Ovary (tissue), 10 donors: Measurements from ENCODE around the gene EIF6. TPM values are rescaled to one million over a fixed set of nuclear protein-coding genes. Genes with fewer than 3 reads are reported as not detected.

ENCODE experiments used
- DNase-seq, 5 donors: peaks; one replicate each; pipeline ENCODE4 v3.0.0-alpha.2; 2019 to 2020
- H3K27ac ChIP-seq, 2 donors: fragments of 200-600 bp; one replicate each; pipeline versions ENCODE4 v1.5.1 to v1.8.0; 2019 to 2022
- H3K27me3 ChIP-seq: fragments of 200-600 bp; one replicate; pipeline ENCODE4 v1.8.0; 2022
- H3K36me3 ChIP-seq: fragments of 200-600 bp; sonication (generic); one replicate; pipeline ENCODE4 v1.5.1; 2019
- H3K4me1 ChIP-seq: one replicate; pipeline ENCODE4 v1.8.1; 2013; ENCODE audit warnings: mild to moderate bottlenecking, moderate library complexity; ENCODE audit not compliant: insufficient read depth
- H3K4me3 ChIP-seq: fragments of 200-600 bp; sonication (generic); one replicate; pipeline ENCODE4 v1.5.1; 2017
- H3K9me3 ChIP-seq, 2 donors: fragments of 200-600 bp in 1 of 2; sonication (generic) in 1 of 2; one replicate each; pipeline versions ENCODE4 v1.5.1 to v1.8.1; 2013 to 2019; ENCODE audit warnings: mild to moderate bottlenecking in 1 of 2, moderate library complexity in 1 of 2
- EP300 ChIP-seq: sonication (generic); formaldehyde crosslinking; IDR thresholded peaks from one replicate; pipeline ENCODE4 v1.6.1; 2017; ENCODE audit warnings: antibody characterized with exemption
- POLR2A ChIP-seq: fragments of 450-650 bp; IDR thresholded peaks from one replicate; pipeline ENCODE4 v1.6.1; 2017; ENCODE audit warnings: antibody characterized with exemption, mild to moderate bottlenecking, moderate library complexity
- WGBS, 3 donors: extraction: QIAGEN DNeasy Blood & Tissue Kit in 1 of 3; methylation state at CpG; one replicate each; pipeline versions ENCODE4 v1.1.5 to v1.1.7; 2013 to 2017; 5-methylcytosine and 5-hydroxymethylcytosine counted together
- intact Hi-C, 4 donors: fragments of 100-400 bp; cut with DNase I; formaldehyde crosslinking; loops; one replicate each; pipeline versions ENCODE4 v1.11.0 to v1.15.1; 2022 to 2023
- long read RNA-seq, 3 donors: library from polyadenylated mRNA in 2 of 3; unstranded in 2 of 3; transcript quantifications; one replicate each; pipeline ENCODE4 v2.0.0 and lab custom pipeline, GENCODE V29; 2021 to 2026
- polyA plus RNA-seq, 2 donors: library from polyadenylated mRNA; stranded (reverse); fragments of 200-250 nt in 1 of 2; fragments of 350-450 nt in 1 of 2; fragmentation: Illumina TruSeq in 1 of 2; extraction: RNeasy Lipid Tissue Mini Kit (QIAGEN cat#74804) in 1 of 2; gene quantifications; one replicate each; pipeline ENCODE4 v1.2.3, GENCODE V29; 2013 to 2014
- total RNA-seq, 7 donors: library from RNA; depleted of rRNA in 2 of 7; stranded (reverse); fragments of >200 nt in 2 of 7; fragmentation: NEBNext Ultra II Directional in 3 of 7; extraction: Animal tissue kit (Norgen Biotek cat#: 25700) in 3 of 7; gene quantifications; one replicate each; pipeline versions ENCODE4 v1.1.0 to v1.2.4, GENCODE V29; 2016 to 2023
- TF ChIP-seq, protein P1 (sequence below), 3 donors: fragments of 450-650 bp in 2 of 3; fragments of 200-600 bp in 1 of 3; IDR thresholded peaks; one replicate each; pipeline versions ENCODE4 v1.5.1 to v1.8.0; 2016 to 2022; ENCODE audit warnings: antibody characterized with exemption in 3 of 3, mild to moderate bottlenecking in 1 of 3
- donor health status: DM: no; HTN: no; CAD: no; lungs with moderate emphysema.
- donor health status: DM: no; HTN: no; CAD: no.
- donor health status: Bipolar disorder and iron deficiency.
- donor health status: DM: yes; HTN: yes; CAD: no.
- donor health status: DM: no; HTN: no; CAD: no.
- donor health status: DM: yes; HTN: yes; CAD: no.

The EIF6 gene
- total RNA-seq (10 to 100 TPM; 36.6 to 93.1 (median 69.8) TPM), polyA plus RNA-seq (10 to 100 TPM; 43.3 to 88.4 TPM)
- long read RNA-seq, donor 1, transcript EIF6-203 (7 exons, 1,289 nt): major isoform, 125 of 158 reads
- long read RNA-seq, donor 1, transcript EIF6-201 (6 exons, 1,252 nt): minor isoform, 12 of 158 reads
- long read RNA-seq, donor 1, partial matches to known transcripts: 11 of 158 reads
- long read RNA-seq, donor 1, other reads (novel, unspliced or antisense): 3 of 158 reads
- long read RNA-seq, donor 2, transcript EIF6-203 (7 exons, 1,289 nt): major isoform, 45 of 109 reads
- long read RNA-seq, donor 2, transcript EIF6-201 (6 exons, 1,252 nt): minor isoform, 11 of 109 reads
- long read RNA-seq, donor 2, partial matches to known transcripts: 52 of 109 reads
- long read RNA-seq, donor 2, other reads (novel, unspliced or antisense): 0 of 109 reads
- long read RNA-seq, donor 3, transcript EIF6-203 (7 exons, 1,289 nt): major isoform, 43 of 65 reads
- long read RNA-seq, donor 3, transcript EIF6-201 (6 exons, 1,252 nt): minor isoform, 9 of 65 reads
- long read RNA-seq, donor 3, partial matches to known transcripts: 6 of 65 reads
- long read RNA-seq, donor 3, other reads (novel, unspliced or antisense): 2 of 65 reads

DNA sequence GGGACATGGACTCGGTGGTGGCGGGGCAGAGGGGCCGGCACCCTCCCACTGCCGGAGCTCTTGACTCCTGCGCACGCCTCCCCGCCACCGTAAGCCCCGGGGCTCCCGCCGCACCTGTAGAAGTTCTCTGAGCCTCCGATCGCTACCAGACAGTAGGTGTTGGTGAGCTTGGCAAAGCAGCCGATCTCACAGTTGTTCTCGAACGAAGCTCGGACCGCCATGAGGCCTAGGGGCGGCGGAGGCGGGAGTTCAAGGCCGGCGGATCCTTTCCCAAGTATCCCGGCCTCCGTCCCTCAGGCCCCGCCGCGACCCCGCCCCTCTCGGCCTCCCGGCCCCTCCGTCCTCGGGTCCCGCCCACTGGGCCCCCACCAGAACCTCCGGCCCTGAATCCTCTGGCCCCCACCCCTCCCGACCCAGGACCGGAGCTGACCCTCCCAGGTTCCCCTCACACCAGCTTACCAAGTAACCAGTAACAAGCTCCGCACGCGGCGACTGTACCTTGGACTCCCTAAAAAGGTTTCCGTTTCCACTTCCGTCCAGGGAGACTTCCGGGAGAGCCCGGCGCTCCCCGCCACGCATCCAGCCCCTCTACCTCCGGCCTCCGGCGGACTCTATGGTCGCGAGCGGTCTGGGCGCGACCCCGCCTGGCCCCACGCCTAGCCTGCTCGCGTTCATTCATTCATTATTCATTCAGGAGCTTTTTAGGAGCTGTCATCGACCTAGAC, at the start of gene EIF6:
Gene EIF6, minus strand, starts transcription at position 506 of the 725 bp plus-strand sequence. Its CDS starts 285 bp downstream, at position 221.
- intact Hi-C loops: no loop called here
- Histone ChIP-seq H3K4me1 (peaks cover 6% of the 10 kb centered on the region), H3K9me3 (no peaks in the 10 kb centered on the region), H3K4me3 (peak within 1 kb of the TSS; percentile 78), H3K27me3 (no peaks in the 10 kb centered on the region), H3K36me3 (no peaks in the 10 kb centered on the region), H3K27ac (peak within 1 kb of the TSS; percentile 50 to 60)
- 1% methylated on average over 51 to 61 of the region's 61 CpGs for WGBS, 3 donors
- peak; percentile 79 to 91 (median 82) for DNase-seq
- TF ChIP-seq POLR2A (no peak), EP300 (no peak)
- TF ChIP-seq, protein P1, sequence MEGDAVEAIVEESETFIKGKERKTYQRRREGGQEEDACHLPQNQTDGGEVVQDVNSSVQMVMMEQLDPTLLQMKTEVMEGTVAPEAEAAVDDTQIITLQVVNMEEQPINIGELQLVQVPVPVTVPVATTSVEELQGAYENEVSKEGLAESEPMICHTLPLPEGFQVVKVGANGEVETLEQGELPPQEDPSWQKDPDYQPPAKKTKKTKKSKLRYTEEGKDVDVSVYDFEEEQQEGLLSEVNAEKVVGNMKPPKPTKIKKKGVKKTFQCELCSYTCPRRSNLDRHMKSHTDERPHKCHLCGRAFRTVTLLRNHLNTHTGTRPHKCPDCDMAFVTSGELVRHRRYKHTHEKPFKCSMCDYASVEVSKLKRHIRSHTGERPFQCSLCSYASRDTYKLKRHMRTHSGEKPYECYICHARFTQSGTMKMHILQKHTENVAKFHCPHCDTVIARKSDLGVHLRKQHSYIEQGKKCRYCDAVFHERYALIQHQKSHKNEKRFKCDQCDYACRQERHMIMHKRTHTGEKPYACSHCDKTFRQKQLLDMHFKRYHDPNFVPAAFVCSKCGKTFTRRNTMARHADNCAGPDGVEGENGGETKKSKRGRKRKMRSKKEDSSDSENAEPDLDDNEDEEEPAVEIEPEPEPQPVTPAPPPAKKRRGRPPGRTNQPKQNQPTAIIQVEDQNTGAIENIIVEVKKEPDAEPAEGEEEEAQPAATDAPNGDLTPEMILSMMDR (IDR thresholded peaks at IDR 0.05): no peak

DNA sequence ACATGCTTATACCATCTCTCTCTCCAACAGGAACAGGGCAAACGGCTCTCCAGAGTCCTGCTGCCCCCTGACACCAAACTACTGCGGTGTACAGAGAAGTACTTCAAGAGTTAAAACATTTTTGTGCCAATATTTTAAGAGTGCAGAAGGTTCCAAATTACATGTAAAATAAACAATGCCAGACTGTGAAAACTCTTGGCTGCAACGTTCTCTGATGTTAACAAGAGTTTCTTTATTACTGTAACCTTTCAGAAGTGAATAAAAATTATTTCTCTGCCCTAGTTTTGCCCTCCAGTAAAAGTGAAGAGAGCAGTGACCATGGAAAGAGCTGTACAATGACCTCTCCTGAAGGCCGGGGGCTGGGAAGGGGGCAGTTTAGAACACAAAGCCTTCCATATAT, 49.0 kb upstream of the EIF6 start:
- no peaks in the 10 kb centered on the region for H3K9me3 ChIP-seq
- H3K27ac ChIP-seq: no peak overlapping the region
- H3K36me3 ChIP-seq: no peaks in the 10 kb centered on the region
- TF ChIP-seq POLR2A (no peak), EP300 (no peak)
- TF ChIP-seq, protein P1 (IDR thresholded peaks at IDR 0.05): no peak
- H3K4me1 ChIP-seq: no peaks in the 10 kb centered on the region
- 18 to 33% (median 26%) methylated on average over 4 of the region's 4 CpGs for WGBS, 3 donors
- DNase-seq: no peak
- no peak overlapping the region for H3K4me3 ChIP-seq
- intact Hi-C loops: no loop called here
- H3K27me3 ChIP-seq: no peaks in the 10 kb centered on the region

DNA sequence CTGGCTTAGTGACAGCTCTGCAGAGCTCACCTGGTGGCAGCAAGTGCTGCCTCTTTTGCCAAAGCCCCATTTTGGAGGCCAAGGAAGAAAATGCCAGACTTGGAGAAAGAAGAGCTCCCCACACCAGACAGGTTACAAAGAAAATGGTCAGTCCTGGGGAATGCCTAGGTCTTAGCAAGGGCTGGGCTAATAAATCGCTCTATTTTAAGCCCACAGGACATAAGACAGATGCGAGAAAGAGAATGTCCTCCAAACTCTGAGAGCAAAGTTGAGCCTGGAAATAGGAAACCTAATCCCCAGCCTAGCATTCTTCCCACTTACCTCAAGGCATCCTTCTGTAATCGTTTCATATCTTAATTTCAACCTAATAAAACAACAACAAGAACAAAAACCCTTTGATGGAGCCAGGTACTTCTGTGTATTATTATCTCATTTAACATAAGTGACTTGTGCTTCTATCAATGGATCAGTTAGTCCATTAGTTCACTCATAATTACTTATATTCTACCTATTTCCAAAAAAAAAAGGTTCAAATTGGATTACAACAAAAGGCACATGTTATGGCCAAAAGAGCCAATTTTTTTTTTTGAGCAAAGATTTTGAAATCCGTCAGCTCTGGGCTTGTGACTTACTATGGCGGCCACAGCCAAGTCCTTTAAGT, 48.1 kb upstream of the EIF6 start:
- H3K9me3 ChIP-seq: no peaks in the 10 kb centered on the region
- no peaks in the 10 kb centered on the region for H3K36me3 ChIP-seq
- no peak overlapping the region for H3K27ac ChIP-seq
- intact Hi-C loops: no loop called here
- no peaks in the 10 kb centered on the region for H3K27me3 ChIP-seq
- 91 to 95% (median 92%) methylated on average over 5 of the region's 5 CpGs for WGBS, 3 donors
- no peaks in the 10 kb centered on the region for H3K4me1 ChIP-seq
- no peak overlapping the region for H3K4me3 ChIP-seq
- no peak for TF ChIP-seq POLR2A
- TF ChIP-seq, protein P1 (IDR thresholded peaks at IDR 0.05): no peak
- TF ChIP-seq EP300: no peak
- no peak for DNase-seq

DNA sequence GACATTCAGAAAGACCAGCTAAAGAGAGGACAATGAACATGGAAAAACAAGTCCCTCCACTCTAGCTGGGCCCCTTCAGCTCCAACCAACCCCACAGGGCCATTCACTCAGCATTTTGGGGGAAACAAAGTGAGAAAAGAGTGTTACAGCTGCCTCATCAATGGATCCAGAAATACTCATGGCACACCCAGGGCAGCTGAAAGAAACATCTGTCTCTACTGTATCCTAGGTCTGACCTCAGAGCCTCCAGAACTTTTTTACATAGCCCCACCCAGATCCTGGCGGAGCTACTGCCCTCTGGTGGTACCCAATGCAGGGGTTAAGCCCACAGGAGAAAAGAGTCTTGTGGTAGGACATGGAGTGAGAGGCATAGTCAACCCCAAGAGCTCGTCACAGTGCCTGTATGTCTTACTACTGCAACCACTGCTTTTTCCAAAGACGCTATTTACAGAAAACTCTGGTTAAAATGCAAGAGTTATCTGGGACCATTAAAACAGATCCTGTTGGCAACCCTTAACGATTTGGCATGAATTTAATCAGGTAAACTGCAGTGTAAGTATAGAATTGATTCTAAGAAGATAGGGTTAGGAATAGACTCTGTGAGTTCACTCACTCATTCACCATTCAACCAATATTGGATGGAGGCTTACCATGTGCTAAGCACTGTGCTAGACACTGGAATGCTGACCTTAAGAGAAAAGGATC, 45.0 kb upstream of the EIF6 start:
- Histone ChIP-seq H3K9me3 (no peaks in the 10 kb centered on the region), H3K27ac (no peak overlapping the region), H3K36me3 (no peaks in the 10 kb centered on the region), H3K4me1 (peaks cover 2% of the 10 kb centered on the region), H3K4me3 (no peak overlapping the region), H3K27me3 (no peaks in the 10 kb centered on the region)
- WGBS, 3 donors: 85 to 91% (median 87%) methylated on average over 4 of the region's 4 CpGs
- intact Hi-C loops: no loop called here
- TF ChIP-seq POLR2A: no peak
- no peak for TF ChIP-seq EP300
- TF ChIP-seq, protein P1 (IDR thresholded peaks at IDR 0.05): no peak
- DNase-seq: no peak
